Stimulated activated naive B cell treated with anti-CD40 and anti-IgM and Interleukin-4, amounts not matched to agents 10 μg/mL and 1 μg/mL and 100 μg/mL, for 72 hours (primary cell): ENCODE measurements around the gene SYVN1.

Experiments used
- ATAC-seq, 2 donors: fragments of 150-1000 bp; cut with Tn5 transposase; replicated peaks; 2 replicates each; pipeline ENCODE4 v1.10.0; 2021; ENCODE audit warnings: moderate library complexity in 1 of 2
- DNase-seq: peaks from one replicate; pipeline ENCODE4 v3.0.0; 2021
- H3K27ac Mint-ChIP-seq: one replicate; pipeline ENCODE4 v1.8.0; 2022; ENCODE audit warnings: mild to moderate bottlenecking, mixed read lengths
- H3K27me3 Mint-ChIP-seq, 2 donors: one replicate each; pipeline ENCODE4 v1.8.0; 2022; ENCODE audit warnings: mixed read lengths in 2 of 2
- H3K36me3 Mint-ChIP-seq, 2 donors: one replicate each; pipeline ENCODE4 v1.8.0; 2022; ENCODE audit warnings: mixed read lengths in 2 of 2, mild to moderate bottlenecking in 1 of 2
- H3K4me1 Mint-ChIP-seq, 2 donors: one replicate each; pipeline ENCODE4 v1.8.0; 2022; ENCODE audit warnings: mixed read lengths in 2 of 2, mild to moderate bottlenecking in 1 of 2
- H3K4me3 Mint-ChIP-seq, 2 donors: one replicate each; pipeline ENCODE4 v1.8.0; 2022; ENCODE audit warnings: mild to moderate bottlenecking in 2 of 2, mixed read lengths in 2 of 2, moderate library complexity in 1 of 2
- H3K9me3 Mint-ChIP-seq, 2 donors: one replicate each; pipeline ENCODE4 v1.8.0; 2022; ENCODE audit warnings: mixed read lengths in 2 of 2, mild to moderate bottlenecking in 1 of 2

Gene SYVN1

DNA sequence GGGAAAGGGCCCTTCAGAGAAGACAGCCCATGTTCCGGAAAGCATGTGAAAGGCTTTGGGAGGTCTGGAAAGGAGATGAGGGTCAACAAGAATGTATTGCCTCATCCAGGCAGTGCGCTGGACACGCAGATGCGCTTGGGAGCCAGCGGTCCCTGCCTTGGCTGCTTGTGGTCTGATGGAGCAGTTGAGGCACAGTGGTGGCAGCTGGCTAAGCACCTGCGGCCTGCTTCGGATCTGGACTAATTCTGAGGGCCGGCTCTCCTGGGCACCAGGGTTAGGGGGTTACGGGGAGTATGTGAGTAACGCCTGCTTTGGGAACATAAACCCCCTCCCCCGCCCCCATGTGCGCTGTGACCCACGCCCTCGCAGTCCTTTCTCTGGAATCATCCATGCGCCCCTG, 27.2 kb downstream of the SYVN1 start:
- H3K27ac Mint-ChIP-seq, result no peak overlapping the region
- peaks cover 25 to 49% of the 10 kb centered on the region in 2 donors for H3K4me1 Mint-ChIP-seq
- no peak for DNase-seq
- no peaks in the 10 kb centered on the region for H3K9me3 Mint-ChIP-seq
- peaks cover 14 to 39% of the 10 kb centered on the region in 2 donors for H3K36me3 Mint-ChIP-seq
- no peak for ATAC-seq
- H3K27me3 Mint-ChIP-seq, result no peaks in the 10 kb centered on the region
- no peak overlapping the region for H3K4me3 Mint-ChIP-seq

DNA sequence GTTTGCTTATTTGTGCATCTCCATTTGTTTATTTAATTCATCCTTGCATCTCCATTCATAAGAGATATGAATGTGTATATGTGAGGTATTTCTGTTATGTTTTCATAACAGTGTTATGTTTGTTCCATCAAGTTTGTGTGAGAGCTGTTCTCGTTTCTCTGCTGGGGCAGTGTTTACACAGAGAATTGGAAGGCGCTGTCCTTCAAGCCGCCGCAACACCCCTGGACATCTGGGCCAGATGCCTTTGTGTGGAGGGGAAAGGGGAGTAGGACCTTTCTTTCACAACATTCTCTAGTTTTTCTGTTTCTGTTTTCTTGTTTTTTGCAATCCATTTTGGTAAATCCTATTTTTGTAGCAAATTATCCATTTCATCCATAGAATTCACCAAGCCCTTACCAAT, 29.7 kb downstream of the SYVN1 start:
- Mint-ChIP-seq H3K9me3 (no peaks in the 10 kb centered on the region), H3K36me3 (peaks cover 6 to 29% of the 10 kb centered on the region in 2 donors), H3K27ac (no peak overlapping the region), H3K27me3 (no peaks in the 10 kb centered on the region), H3K4me1 (peaks cover 8 to 25% of the 10 kb centered on the region in 2 donors), H3K4me3 (no peak overlapping the region)
- DNase-seq, result no peak
- no peak for ATAC-seq

DNA sequence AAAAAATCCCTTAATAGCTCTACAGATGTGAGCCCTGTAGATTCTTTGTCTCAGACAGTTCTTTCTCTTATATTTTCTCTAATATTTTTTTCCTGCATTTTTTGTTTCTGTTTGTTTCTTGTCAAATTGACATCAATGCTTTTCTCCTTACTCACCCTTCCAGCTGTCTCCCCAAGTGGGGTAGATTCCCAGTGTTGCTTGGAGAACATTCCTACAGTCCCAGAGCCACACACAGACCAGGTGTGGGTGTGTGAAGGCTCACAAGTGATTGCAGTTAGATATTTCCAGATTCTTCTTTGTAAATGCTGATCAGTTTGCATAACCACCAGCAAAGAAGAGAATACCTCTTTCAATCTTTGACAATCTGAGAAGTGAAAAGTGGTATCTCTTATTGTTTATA, 30.8 kb downstream of the SYVN1 start:
- Mint-ChIP-seq H3K36me3 (peaks cover 5 to 30% of the 10 kb centered on the region in 2 donors), H3K9me3 (no peaks in the 10 kb centered on the region), H3K4me1 (peaks cover 12 to 30% of the 10 kb centered on the region in 2 donors), H3K27ac (no peak overlapping the region), H3K27me3 (no peaks in the 10 kb centered on the region), H3K4me3 (no peak overlapping the region)
- DNase-seq (no peak), ATAC-seq (no peak)

DNA sequence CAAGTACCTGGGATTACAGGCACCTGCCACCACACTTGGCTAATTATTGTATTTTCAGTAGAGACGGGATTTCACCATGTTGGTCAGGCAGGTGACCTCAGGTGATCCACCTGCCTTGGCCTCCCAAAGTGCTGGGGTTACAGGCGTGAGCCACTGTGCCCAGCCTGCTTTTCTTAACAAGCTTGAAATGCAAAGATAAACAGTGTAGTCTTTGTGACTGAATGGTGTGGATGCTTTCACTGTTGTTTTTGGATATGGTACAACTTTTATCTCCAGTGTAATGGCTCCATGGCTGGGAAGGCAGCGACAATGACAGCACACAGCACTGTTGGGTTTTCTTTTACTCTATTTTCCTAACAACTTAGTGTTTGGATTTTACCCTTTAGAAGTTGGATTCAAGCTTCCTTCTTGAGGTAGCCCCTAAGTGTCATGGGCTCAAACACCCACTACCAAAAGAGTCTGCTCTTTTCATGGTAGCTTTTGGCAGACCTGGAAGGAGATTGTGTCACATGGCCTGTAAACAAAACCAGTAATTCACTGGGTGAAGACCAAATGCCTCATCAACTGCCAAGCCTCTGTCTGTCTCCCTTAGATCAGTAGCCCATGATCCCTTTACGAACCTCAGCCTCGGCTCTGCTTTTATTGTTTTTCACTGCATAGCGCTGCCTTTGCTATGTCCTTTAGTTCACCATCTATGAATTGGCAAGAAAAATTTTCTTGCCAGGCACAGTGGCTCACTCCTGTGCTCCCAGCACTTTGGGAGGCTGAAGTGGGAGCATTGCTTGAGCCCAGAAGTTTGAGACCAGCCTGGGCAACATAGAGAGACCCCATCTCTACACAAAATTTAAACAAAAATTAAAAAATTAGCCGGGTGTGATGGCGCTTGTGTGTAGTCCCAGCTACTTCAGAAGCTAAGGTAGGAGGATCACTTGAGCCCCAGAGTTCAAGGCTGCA, 31.9 kb downstream of the SYVN1 start:
- ATAC-seq, result no peak
- DNase-seq, result no peak
- Mint-ChIP-seq H3K27me3 (no peaks in the 10 kb centered on the region), H3K4me3 (no peak overlapping the region), H3K4me1 (peaks cover 13 to 35% of the 10 kb centered on the region in 2 donors), H3K36me3 (peaks cover 6 to 29% of the 10 kb centered on the region in 2 donors), H3K9me3 (no peaks in the 10 kb centered on the region), H3K27ac (no peak overlapping the region)

DNA sequence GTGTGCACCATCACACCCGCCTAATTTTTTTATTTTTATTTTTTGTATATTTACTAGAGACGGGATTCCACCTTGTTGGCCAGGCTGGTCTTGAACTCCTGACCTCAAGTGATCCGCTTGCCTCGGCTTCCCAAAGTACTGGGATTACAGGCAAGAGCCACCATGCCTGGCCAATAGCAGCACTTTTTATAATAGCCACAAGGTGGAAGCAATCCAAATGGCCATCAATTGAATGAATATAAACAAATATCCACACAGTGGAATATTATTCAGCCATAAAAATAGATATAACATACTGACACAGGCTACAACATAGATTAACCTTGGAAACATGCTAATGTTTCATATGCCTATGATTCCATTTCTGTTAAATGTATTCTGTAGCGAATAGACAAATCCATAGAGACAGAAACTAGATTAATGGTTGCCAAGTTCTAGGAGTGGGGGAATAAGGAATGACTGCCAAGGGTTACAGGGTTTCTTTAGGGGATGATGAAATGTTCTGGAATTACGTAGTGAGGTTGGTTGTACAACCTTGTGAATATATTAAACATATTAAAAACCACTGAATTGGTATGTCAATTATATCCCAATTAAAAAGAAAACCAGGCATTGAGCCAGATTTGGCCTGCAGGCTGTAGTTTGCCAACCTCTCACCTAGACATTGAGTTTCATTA, 33.5 kb downstream of the SYVN1 start:
- Mint-ChIP-seq H3K4me3 (no peak overlapping the region), H3K4me1 (peaks cover 10 to 27% of the 10 kb centered on the region in 2 donors), H3K9me3 (no peaks in the 10 kb centered on the region), H3K27ac (peak overlapping the region; percentile 47), H3K27me3 (no peaks in the 10 kb centered on the region), H3K36me3 (peaks cover 3 to 15% of the 10 kb centered on the region in 2 donors)
- ATAC-seq (no peak), DNase-seq (no peak)

DNA sequence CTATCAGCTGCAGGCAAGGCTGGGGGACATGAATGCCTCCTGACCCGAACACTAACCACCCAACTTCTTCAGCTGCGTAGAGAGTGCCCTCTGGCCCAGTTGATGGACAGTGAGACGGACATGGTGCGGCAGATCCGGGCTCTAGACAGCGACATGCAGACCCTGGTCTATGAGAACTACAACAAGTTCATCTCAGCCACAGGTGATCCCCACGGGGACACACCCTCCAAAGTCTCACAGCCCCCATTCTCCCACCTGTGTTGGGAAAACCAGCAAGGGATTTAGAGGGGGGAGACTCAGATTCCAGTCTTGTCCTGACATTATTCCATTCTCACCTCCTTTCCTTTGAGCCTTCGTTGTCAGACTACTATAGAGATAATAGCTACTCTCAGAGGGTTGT, 37.4 kb downstream of the SYVN1 start:
- H3K4me3 Mint-ChIP-seq, result peak overlapping the region; percentile 86 to 88
- peaks cover 2 to 5% of the 10 kb centered on the region in 2 donors for H3K36me3 Mint-ChIP-seq
- DNase-seq, result no peak
- peaks cover 13 to 22% of the 10 kb centered on the region in 2 donors for H3K4me1 Mint-ChIP-seq
- no peaks in the 10 kb centered on the region for H3K27me3 Mint-ChIP-seq
- H3K27ac Mint-ChIP-seq, result no peak overlapping the region
- ATAC-seq, result no peak
- no peaks in the 10 kb centered on the region for H3K9me3 Mint-ChIP-seq

DNA sequence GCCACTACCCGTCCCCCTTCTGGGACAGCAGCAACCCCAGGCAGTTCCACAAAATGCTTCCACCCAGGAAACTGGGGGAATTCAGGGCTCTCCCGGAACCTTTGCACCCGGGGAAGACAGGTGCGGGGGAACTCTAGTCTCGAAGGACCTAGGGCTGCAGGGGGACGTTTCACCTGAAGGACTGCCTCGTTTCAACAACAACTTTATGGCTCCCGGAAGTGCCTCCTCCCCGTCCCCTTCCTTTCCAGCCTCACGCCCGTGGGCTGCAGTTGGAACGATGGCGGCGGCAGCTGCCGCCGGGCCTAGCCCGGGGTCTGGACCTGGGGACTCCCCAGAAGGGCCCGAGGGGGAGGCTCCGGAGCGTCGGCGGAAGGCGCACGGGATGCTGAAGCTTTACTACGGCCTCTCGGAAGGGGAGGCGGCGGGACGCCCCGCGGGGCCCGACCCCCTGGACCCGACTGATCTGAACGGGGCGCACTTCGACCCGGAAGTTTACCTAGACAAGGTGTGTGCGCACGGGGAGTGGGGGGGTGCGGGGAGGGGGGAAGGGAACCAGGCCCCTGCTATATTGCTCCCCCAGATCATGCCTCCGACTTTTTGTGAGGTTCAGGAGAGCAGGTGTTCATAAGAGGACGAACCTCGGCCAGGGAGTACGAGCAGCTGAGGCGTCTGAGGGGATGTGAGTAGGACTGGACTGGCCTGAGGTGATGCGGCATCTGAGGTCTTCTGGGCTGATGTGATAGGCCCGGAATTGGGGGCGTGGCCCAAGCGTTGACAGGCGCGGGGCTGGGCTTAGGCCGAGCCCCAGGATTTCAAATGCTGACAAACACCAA, 38.1 kb downstream of the SYVN1 start, which contains the start of gene VPS51:
Gene VPS51, plus strand, starts transcription at position 241 of the 833 bp plus-strand sequence. Its CDS starts 37 bp downstream, at position 278.
- Mint-ChIP-seq H3K9me3 (no peaks in the 10 kb centered on the region), H3K27me3 (no peaks in the 10 kb centered on the region), H3K4me3 (peak within 1 kb of the TSS; percentile 86 to 88), H3K4me1 (peaks cover 13 to 22% of the 10 kb centered on the region in 2 donors), H3K36me3 (peaks cover 2 to 5% of the 10 kb centered on the region in 2 donors), H3K27ac (peak within 1 kb of the TSS; percentile 99)
- DNase-seq (peak; percentile 82), ATAC-seq (peak; percentile 97 to 98)

DNA sequence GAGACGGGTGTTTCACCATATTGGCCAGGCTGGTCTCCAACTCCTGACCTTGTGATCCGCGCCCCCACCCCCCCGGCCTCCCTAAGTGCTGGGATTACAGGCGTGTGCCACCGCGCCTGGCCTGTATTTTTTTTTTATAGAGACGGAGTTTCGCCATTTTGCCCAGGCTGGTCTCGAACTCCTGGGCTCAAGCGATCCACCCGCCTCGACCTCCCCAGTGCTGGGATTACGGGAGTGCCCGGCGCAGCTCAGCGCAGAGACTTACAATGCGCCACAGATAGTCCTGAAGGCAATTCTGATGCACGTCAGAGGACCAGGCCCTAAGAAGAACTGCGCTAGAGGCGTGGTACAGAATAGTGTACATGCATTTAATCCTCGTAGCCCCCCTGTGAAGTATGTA, 38.9 kb downstream of the SYVN1 start:
- H3K4me3 Mint-ChIP-seq, result peak overlapping the region; percentile 86 to 88
- peak overlapping the region; percentile 99 for H3K27ac Mint-ChIP-seq
- ATAC-seq, result no peak
- no peaks in the 10 kb centered on the region for H3K27me3 Mint-ChIP-seq
- H3K4me1 Mint-ChIP-seq, result peaks cover 11 to 22% of the 10 kb centered on the region in 2 donors
- no peak for DNase-seq
- H3K36me3 Mint-ChIP-seq, result peaks cover 2 to 6% of the 10 kb centered on the region in 2 donors
- no peaks in the 10 kb centered on the region for H3K9me3 Mint-ChIP-seq

DNA sequence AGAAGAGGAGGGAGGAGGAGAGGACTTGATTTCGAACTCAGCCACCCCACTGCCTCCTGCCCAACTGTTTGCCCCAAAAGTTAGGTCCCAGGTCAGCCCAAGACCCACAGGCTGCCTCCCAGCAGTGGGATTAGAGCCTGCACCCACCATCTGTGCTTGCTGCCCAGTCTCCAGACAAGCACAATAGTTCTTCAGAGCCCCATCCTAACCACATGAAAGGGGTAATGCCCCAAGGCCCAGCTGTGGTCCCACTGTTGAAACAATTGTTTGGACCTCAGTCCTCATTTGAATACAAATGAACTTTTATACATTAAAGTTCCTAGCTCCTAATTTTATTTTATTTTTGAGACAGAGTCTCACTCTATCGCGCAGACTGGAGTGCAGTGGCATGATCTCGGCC, 43.7 kb downstream of the SYVN1 start:
- Mint-ChIP-seq H3K27me3 (no peaks in the 10 kb centered on the region), H3K4me1 (peaks cover 8 to 9% of the 10 kb centered on the region in 2 donors), H3K9me3 (no peaks in the 10 kb centered on the region), H3K36me3 (peaks cover 28 to 36% of the 10 kb centered on the region in 2 donors), H3K27ac (no peak overlapping the region), H3K4me3 (no peak overlapping the region)
- ATAC-seq (no peak), DNase-seq (no peak)

DNA sequence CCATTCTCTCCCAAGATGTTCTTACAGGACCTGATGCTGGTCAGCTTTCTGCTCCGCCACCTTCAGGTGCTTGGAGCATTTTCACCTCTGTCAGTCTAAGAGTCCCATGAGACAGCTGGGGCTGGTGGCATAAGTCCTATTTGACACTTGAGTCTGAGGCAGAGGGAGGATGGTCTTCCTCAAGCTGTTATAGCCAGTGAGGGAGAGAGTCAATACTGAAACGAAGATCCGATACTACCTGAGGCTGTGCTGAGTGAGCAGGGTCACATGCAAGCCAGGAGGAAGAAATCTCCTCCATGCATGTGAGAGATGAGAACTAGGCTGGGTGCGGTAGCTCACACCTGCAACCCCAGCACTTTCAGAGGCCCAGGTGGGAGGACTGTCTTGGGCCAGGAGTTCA, 44.7 kb downstream of the SYVN1 start:
- no peak for ATAC-seq
- Mint-ChIP-seq H3K4me1 (peaks cover 15 to 17% of the 10 kb centered on the region in 2 donors), H3K27ac (no peak overlapping the region), H3K27me3 (no peaks in the 10 kb centered on the region), H3K4me3 (no peak overlapping the region), H3K36me3 (peaks cover 33 to 41% of the 10 kb centered on the region in 2 donors), H3K9me3 (no peaks in the 10 kb centered on the region)
- DNase-seq, result no peak

DNA sequence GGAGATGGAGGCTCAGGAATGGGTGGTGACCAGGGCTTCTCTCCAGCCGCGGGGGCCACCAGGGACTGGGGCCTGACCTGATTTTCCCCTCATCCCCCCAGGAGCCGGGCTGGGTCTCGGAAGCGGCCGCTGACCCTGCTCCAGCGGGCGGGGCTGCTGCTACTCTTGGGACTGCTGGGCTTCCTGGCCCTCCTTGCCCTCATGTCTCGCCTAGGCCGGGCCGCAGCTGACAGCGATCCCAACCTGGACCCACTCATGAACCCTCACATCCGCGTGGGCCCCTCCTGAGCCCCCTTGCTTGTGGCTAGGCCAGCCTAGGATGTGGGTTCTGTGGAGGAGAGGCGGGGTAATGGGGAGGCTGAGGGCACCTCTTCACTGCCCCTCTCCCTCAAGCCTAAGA, 46.5 kb downstream of the SYVN1 start:
- no peaks in the 10 kb centered on the region for H3K27me3 Mint-ChIP-seq
- ATAC-seq, result no peak
- no peak overlapping the region for H3K27ac Mint-ChIP-seq

DNA sequence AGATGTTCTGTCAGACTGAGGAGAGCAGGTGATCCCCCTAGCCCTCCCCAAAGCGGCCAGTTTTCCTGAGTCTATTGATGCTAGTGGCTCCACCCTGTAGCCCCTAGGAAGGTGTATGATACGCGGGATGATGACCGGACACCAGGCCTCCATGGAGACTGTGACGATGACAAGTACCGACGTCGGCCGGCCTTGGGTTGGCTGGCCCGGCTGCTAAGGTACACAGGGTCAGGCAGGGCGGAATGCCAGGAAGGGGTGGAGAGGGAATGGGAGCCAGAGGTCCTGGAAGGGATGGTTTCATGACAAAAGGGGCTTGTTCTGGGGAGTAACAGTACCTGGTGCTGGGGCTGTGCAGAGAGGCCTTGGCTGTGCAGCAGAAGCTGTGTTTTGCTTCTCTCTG, 47.1 kb downstream of the SYVN1 start:
- H3K27ac Mint-ChIP-seq, result no peak overlapping the region
- ATAC-seq (no peak), DNase-seq (no peak)
- H3K9me3 Mint-ChIP-seq, result no peaks in the 10 kb centered on the region
- no peak overlapping the region for H3K4me3 Mint-ChIP-seq
- H3K36me3 Mint-ChIP-seq, result peaks cover 33 to 49% of the 10 kb centered on the region in 2 donors
- no peaks in the 10 kb centered on the region for H3K27me3 Mint-ChIP-seq
- H3K4me1 Mint-ChIP-seq, result peaks cover 24 to 32% of the 10 kb centered on the region in 2 donors

More for the DNA sequence above, 46.5 kb downstream of the SYVN1 start:
- no peak for DNase-seq
- H3K4me3 Mint-ChIP-seq, result no peak overlapping the region
- H3K36me3 Mint-ChIP-seq, result peaks cover 33 to 49% of the 10 kb centered on the region in 2 donors
- no peaks in the 10 kb centered on the region for H3K9me3 Mint-ChIP-seq
- H3K4me1 Mint-ChIP-seq, result peaks cover 27 to 35% of the 10 kb centered on the region in 2 donors

DNA sequence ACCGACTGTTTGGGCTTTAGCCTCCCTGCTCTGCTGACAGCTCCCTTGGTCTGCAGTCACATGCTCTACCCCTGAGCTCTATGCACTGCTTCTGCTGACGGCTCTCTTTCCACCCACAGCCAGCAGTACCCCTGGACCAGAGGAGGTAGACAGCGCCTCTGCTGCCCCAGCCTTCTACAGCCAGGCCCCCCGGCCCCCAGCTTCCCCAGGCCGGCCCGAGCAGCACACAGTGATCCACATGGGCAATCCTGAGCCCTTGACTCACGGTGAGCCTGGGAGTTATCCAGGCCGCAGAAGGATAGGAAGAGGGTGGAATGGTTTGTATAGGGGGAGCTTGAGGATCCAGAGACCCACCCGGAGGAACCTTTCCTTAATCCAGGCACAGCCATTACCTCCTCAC, 47.5 kb downstream of the SYVN1 start:
- H3K4me1 Mint-ChIP-seq, result peaks cover 24 to 32% of the 10 kb centered on the region in 2 donors
- no peak overlapping the region for H3K4me3 Mint-ChIP-seq
- no peaks in the 10 kb centered on the region for H3K27me3 Mint-ChIP-seq
- H3K9me3 Mint-ChIP-seq, result no peaks in the 10 kb centered on the region
- H3K27ac Mint-ChIP-seq, result no peak overlapping the region
- H3K36me3 Mint-ChIP-seq, result peaks cover 33 to 49% of the 10 kb centered on the region in 2 donors
- ATAC-seq (no peak), DNase-seq (no peak)

DNA sequence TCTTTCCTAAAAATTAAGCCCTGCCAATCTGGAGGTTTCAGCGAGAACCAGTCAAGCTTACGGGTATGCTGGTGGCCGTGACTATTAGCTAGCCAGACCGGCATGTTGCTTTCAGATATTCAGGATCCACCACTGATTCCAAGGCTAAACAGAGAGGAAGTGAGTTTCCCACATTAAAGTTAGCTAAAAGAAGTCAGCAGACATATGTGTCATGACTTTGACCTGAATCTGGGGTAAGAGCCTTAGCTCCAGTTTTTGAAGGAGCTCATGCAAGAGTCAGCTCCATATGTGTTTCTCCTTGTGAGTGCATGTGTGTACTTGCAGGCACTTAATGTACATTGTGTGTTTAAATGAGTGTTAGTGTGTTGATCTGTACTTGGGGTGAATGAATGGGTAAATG, 48.9 kb downstream of the SYVN1 start:
- Mint-ChIP-seq H3K36me3 (peaks cover 37 to 53% of the 10 kb centered on the region in 2 donors), H3K27me3 (no peaks in the 10 kb centered on the region), H3K4me1 (peaks cover 29 to 45% of the 10 kb centered on the region in 2 donors), H3K4me3 (peak overlapping the region; percentile 99 to 100), H3K9me3 (no peaks in the 10 kb centered on the region), H3K27ac (peak overlapping the region; percentile 42)
- DNase-seq, result no peak
- no peak for ATAC-seq
